ENCODE measurements around the gene IDE. TPM values are rescaled to one million over a fixed set of nuclear protein-coding genes. Genes with fewer than 3 reads are reported as not detected.
"Not testable (repeated sequence)": the region's sequence is repeated elsewhere in the genome, so short reads cannot be mapped to it uniquely, and the experiment has no call there.

The IDE gene
- total and polyA plus RNA-seq, 12 donors, result 8.6 to 62.0 (median 37.3) TPM

DNA sequence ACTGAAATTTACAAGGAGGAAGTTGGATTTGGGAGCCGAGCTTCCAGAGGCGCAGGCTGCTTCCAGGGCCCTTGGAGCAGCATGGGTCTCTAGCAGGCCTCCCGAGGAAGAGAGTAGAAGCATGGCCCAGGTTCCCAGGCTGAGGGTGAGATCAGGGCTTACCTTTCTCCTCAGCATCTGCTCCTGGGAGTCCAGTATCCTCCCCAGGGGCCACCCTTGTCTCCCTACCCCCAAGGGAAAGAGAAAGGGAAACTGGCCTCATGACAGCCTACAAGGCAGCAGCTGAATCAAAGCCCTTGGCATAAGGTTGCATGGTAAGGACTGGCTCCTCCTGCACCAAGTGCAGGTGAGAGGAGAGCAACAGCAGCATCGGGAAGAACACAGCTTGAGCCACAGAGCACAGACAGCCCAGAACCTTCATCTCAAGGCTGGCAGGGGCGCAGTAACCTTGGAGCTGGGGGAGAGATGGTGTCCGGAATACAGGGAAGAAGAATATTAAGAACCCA lies 168.4 kb downstream of the IDE start:
- Histone ChIP-seq H3K36me3 (replicated peaks in 1 of 2) (no peaks in the 10 kb centered on the region), H3K27ac (no peak overlapping the region), H3K27me3 (no peaks in the 10 kb centered on the region), H3K4me3 (no peak overlapping the region), H3K4me1 (replicated peaks in 1 of 2) (no peaks in the 10 kb centered on the region), H3K9me3 (replicated peaks in 1 of 3) (no peaks in the 10 kb centered on the region)
- DNase-seq, result no peak
- WGBS, 4 donors, result 62 to 74% (median 66%) methylated on average over 4 to 6 of the region's 6 CpGs
- TF ChIP-seq, protein P1, sequence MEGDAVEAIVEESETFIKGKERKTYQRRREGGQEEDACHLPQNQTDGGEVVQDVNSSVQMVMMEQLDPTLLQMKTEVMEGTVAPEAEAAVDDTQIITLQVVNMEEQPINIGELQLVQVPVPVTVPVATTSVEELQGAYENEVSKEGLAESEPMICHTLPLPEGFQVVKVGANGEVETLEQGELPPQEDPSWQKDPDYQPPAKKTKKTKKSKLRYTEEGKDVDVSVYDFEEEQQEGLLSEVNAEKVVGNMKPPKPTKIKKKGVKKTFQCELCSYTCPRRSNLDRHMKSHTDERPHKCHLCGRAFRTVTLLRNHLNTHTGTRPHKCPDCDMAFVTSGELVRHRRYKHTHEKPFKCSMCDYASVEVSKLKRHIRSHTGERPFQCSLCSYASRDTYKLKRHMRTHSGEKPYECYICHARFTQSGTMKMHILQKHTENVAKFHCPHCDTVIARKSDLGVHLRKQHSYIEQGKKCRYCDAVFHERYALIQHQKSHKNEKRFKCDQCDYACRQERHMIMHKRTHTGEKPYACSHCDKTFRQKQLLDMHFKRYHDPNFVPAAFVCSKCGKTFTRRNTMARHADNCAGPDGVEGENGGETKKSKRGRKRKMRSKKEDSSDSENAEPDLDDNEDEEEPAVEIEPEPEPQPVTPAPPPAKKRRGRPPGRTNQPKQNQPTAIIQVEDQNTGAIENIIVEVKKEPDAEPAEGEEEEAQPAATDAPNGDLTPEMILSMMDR (IDR thresholded peaks at IDR 0.05), result no peak
- no peak for TF ChIP-seq POLR2A (IDR thresholded peaks at IDR 0.05)
- intact Hi-C loops (cut with DNase I), result no loop called here

DNA sequence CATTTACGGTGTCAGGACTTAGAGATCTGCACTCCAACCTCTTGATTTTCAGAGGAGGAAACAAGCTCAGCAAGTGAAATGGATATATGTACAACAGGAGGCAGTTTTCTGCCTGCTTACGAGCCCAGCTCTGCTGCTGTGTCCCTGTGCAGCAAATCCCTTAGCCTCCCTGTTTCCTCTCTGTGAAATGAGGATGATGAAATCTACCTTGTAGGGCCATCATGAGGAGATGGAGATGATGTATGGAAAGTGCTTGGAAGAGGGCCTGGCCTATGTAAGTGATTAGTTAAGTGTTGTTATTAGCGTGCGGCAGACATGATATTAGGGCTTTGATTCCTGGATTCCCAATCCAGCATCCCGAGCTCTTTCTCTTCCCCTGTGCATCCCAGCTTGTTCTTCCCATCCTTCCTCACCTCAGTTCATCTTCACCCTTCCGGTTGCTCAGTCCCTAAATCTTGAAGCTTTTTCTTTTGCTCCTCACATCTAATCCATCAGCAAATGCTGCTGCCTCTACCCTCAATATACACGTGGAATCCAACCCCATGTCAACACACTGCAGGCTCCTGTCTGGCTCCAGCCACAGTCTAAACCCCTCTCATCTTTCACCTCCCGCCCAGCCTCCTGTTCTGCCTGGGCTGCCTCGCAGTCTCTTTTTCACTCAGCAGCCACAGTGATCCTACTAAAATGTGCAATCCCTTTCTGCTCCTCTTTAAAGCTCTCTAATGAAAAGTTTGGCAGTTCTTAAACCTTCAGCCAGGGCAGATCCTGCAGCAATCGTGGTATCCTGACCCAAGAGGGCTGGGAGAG lies 169.1 kb downstream of the IDE start:
- DNase-seq, result no peak
- no peak overlapping the region for H3K4me3 ChIP-seq
- H3K27me3 ChIP-seq, result no peaks in the 10 kb centered on the region
- no peaks in the 10 kb centered on the region for H3K4me1 ChIP-seq (replicated peaks in 1 of 2)
- no peak overlapping the region for H3K27ac ChIP-seq
- 59 to 71% (median 68%) methylated on average over 10 of the region's 10 CpGs for WGBS, 4 donors
- TF ChIP-seq, protein P1 (IDR thresholded peaks at IDR 0.05), result no peak
- TF ChIP-seq POLR2A (IDR thresholded peaks at IDR 0.05), result no peak
- no peaks in the 10 kb centered on the region for H3K9me3 ChIP-seq (replicated peaks in 1 of 3)
- intact Hi-C loops (cut with DNase I), result no loop called here
- H3K36me3 ChIP-seq (replicated peaks in 1 of 2), result no peaks in the 10 kb centered on the region

DNA sequence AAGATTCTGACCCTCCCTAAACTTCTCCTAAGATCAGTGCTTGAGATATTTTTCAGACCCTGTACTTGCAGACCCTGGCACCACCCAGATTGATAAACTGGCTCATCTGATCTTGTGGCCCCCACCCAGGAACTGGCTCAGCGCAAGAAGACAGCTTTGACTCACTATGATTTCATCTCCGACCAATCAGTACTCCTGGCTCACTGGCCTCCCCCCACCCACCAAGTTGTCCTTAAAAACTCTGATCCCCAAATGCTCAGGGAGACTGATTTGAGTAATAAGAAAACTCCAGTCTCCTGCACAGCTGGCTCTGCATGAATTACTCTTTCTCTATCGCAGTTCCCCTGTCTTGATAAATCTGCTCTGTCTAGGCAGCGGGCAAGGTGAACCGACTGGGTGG lies 171.7 kb downstream of the IDE start:
- H3K4me1 ChIP-seq (replicated peaks in 1 of 2); H3K4me3 ChIP-seq; DNase-seq; H3K9me3 ChIP-seq (replicated peaks in 1 of 3); intact Hi-C loops (cut with DNase I); H3K27me3 ChIP-seq; H3K27ac ChIP-seq; H3K36me3 ChIP-seq (replicated peaks in 1 of 2): not testable (repeated sequence)
- WGBS, 4 donors, result 77 to 84% (median 82%) methylated on average over 5 of the region's 5 CpGs

Other genes with a start within 250 kb of the IDE start
- 10 to 100 TPM in 1 of 9 donors, 1 to 10 TPM in 6, under 1 TPM in 2; 0.48 to 11.6 (median 1.4) TPM for gene KIF11, start 19.0 kb upstream of the IDE start, total RNA-seq
- 1 to 10 TPM in 1 of 3 donors, under 1 TPM in 2; 0.30 to 2.8 (median 0.64) TPM for gene KIF11, start 19.0 kb upstream of the IDE start, polyA plus RNA-seq
- gene HHEX, start 115.9 kb upstream of the IDE start, total RNA-seq, result 10 to 100 TPM; 10.2 to 49.3 (median 25.5) TPM
- gene HHEX, start 115.9 kb upstream of the IDE start, polyA plus RNA-seq, result 10 to 100 TPM; 14.4 to 20.8 (median 18.5) TPM